Measurements from ENCODE around the gene IL17REL. TPM values are rescaled to one million over a fixed set of nuclear protein-coding genes. Genes with fewer than 3 reads are reported as not detected.
A peak's percentile ranks its signal among the peaks of the same experiment; 100 is the strongest.

The IL17REL gene
- total RNA-seq, 1 donor from 2014 or later = not detected

GRCh38 chr22:49953680-49954344, 58.8 kb downstream of the IL17REL start:
- no peaks in the 10 kb centered on the region for H3K9me3 ChIP-seq
- intact Hi-C loops (cut with DNase I) = no loop called here
- no peak for DNase-seq (ENCODE audit: low spot score in 2 of 2)
- H3K4me3 ChIP-seq = no peak overlapping the region
- H3K27me3 ChIP-seq = no peaks in the 10 kb centered on the region
- H3K27ac ChIP-seq = peak overlapping the region; percentile 19 to 36
- H3K36me3 ChIP-seq = no peaks in the 10 kb centered on the region
- TF ChIP-seq CTCF (IDR thresholded peaks at IDR 0.05) = no peak
- H3K4me1 ChIP-seq = peaks cover 3 to 16% of the 10 kb centered on the region in 2 donors

- H3K36me3 ChIP-seq = no peaks in the 10 kb centered on the region
- no peaks in the 10 kb centered on the region for H3K27me3 ChIP-seq
- DNase-seq (ENCODE audit: low spot score in 2 of 2) = no peak
- H3K9me3 ChIP-seq = no peaks in the 10 kb centered on the region
- H3K4me1 ChIP-seq = peaks cover 3 to 16% of the 10 kb centered on the region in 2 donors
- no peak for TF ChIP-seq CTCF (IDR thresholded peaks at IDR 0.05)
- H3K27ac ChIP-seq = peak overlapping the region; percentile 19 to 36
- intact Hi-C loops (cut with DNase I) = no loop called here
- H3K4me3 ChIP-seq = no peak overlapping the region
These were observed 59.4 kb downstream of the IL17REL start for GRCh38 chr22:49953027-49953679.

- DNase-seq (ENCODE audit: low spot score in 2 of 2) = no peak
- no peaks in the 10 kb centered on the region for H3K36me3 ChIP-seq
- H3K9me3 ChIP-seq = no peaks in the 10 kb centered on the region
- no peak overlapping the region for H3K4me3 ChIP-seq
- intact Hi-C loops (cut with DNase I) = no loop called here
- H3K4me1 ChIP-seq = peaks cover 3 to 16% of the 10 kb centered on the region in 2 donors
- TF ChIP-seq CTCF (IDR thresholded peaks at IDR 0.05) = no peak
- H3K27ac ChIP-seq = peak overlapping the region; percentile 32 to 60
- H3K27me3 ChIP-seq = no peaks in the 10 kb centered on the region
These were observed 60.3 kb downstream of the IL17REL start for GRCh38 chr22:49951986-49952896.

GRCh38 chr22:49951678-49951985, 60.9 kb downstream of the IL17REL start:
- Histone ChIP-seq H3K27ac (peak overlapping the region in 1 of 2 donors; percentile 32), H3K4me3 (no peak overlapping the region), H3K4me1 (peaks cover 3 to 16% of the 10 kb centered on the region in 2 donors), H3K9me3 (no peaks in the 10 kb centered on the region), H3K27me3 (no peaks in the 10 kb centered on the region), H3K36me3 (no peaks in the 10 kb centered on the region)
- no peak for DNase-seq (ENCODE audit: low spot score in 2 of 2)
- no peak for TF ChIP-seq CTCF (IDR thresholded peaks at IDR 0.05)
- intact Hi-C loops (cut with DNase I) = no loop called here

- Histone ChIP-seq H3K4me1 (peaks cover 3 to 16% of the 10 kb centered on the region in 2 donors), H3K27me3 (no peaks in the 10 kb centered on the region), H3K27ac (no peak overlapping the region), H3K4me3 (no peak overlapping the region), H3K9me3 (no peaks in the 10 kb centered on the region), H3K36me3 (no peaks in the 10 kb centered on the region)
- no peak for TF ChIP-seq CTCF (IDR thresholded peaks at IDR 0.05)
- intact Hi-C loops (cut with DNase I) = no loop called here
- DNase-seq (ENCODE audit: low spot score in 2 of 2) = no peak
These were observed 61.4 kb downstream of the IL17REL start for GRCh38 chr22:49951000-49951677.

Data from ascending aorta (tissue), 2 donors.